ENCODE measurements around the gene RAP1B. TPM values are rescaled to one million over a fixed set of nuclear protein-coding genes. Genes with fewer than 3 reads are reported as not detected.

Gene RAP1B
- total and polyA plus RNA-seq, 9 donors, result 81.8 to 195 (median 107) TPM

GRCh38 chr12:68667291-68667690 lies 56.6 kb downstream of the RAP1B start:
- no peak for DNase-seq
- Histone ChIP-seq H3K36me3 (no peaks in the 10 kb centered on the region), H3K9me3 (no peaks in the 10 kb centered on the region), H3K27me3 (no peaks in the 10 kb centered on the region), H3K4me3 (no peak overlapping the region), H3K27ac (no peak overlapping the region), H3K4me1 (ENCODE audit: insufficient read depth) (no peaks in the 10 kb centered on the region)
- intact Hi-C loops (cut with DNase I), result no loop called here
- TF ChIP-seq POLR2A (IDR thresholded peaks at IDR 0.05), result no peak
- no peak for TF ChIP-seq CTCF (IDR thresholded peaks at IDR 0.05)
- TF ChIP-seq EP300 (IDR thresholded peaks at IDR 0.05), result no peak
- 75 to 88% (median 82%) methylated on average over 1 of the region's 1 CpG for WGBS, 3 donors

GRCh38 chr12:68667896-68668295 lies 57.2 kb downstream of the RAP1B start:
- no peaks in the 10 kb centered on the region for H3K9me3 ChIP-seq
- no peaks in the 10 kb centered on the region for H3K27me3 ChIP-seq
- H3K36me3 ChIP-seq, result no peaks in the 10 kb centered on the region
- no peaks in the 10 kb centered on the region for H3K4me1 ChIP-seq (ENCODE audit: insufficient read depth)
- H3K27ac ChIP-seq, result no peak overlapping the region
- WGBS, 3 donors, result 32 to 52% (median 50%) methylated on average over 1 of the region's 1 CpG
- no peak for DNase-seq
- intact Hi-C loops (cut with DNase I), result no loop called here
- no peak overlapping the region for H3K4me3 ChIP-seq
- TF ChIP-seq POLR2A (IDR thresholded peaks at IDR 0.05), result no peak
- TF ChIP-seq CTCF (IDR thresholded peaks at IDR 0.05), result no peak
- TF ChIP-seq EP300 (IDR thresholded peaks at IDR 0.05), result no peak

- Histone ChIP-seq H3K4me1 (ENCODE audit: insufficient read depth) (no peaks in the 10 kb centered on the region), H3K27me3 (no peaks in the 10 kb centered on the region), H3K4me3 (no peak overlapping the region), H3K27ac (no peak overlapping the region), H3K9me3 (no peaks in the 10 kb centered on the region), H3K36me3 (no peaks in the 10 kb centered on the region)
- no peak for DNase-seq
- WGBS, 3 donors, result 68 to 78% (median 77%) methylated on average over 4 of the region's 4 CpGs
- no peak for TF ChIP-seq POLR2A (IDR thresholded peaks at IDR 0.05)
- no peak for TF ChIP-seq CTCF (IDR thresholded peaks at IDR 0.05)
- TF ChIP-seq EP300 (IDR thresholded peaks at IDR 0.05), result no peak
- intact Hi-C loops (cut with DNase I), result no loop called here
Measured at GRCh38 chr12:68671179-68671578, 60.5 kb downstream of the RAP1B start.

GRCh38 chr12:68673788-68674187 lies 63.1 kb downstream of the RAP1B start:
- 85 to 90% (median 85%) methylated on average over 4 of the region's 4 CpGs for WGBS, 3 donors
- Histone ChIP-seq H3K4me3 (no peak overlapping the region), H3K4me1 (ENCODE audit: insufficient read depth) (no peaks in the 10 kb centered on the region), H3K36me3 (no peaks in the 10 kb centered on the region), H3K27me3 (no peaks in the 10 kb centered on the region), H3K27ac (no peak overlapping the region), H3K9me3 (no peaks in the 10 kb centered on the region)
- TF ChIP-seq EP300 (IDR thresholded peaks at IDR 0.05), result no peak
- TF ChIP-seq CTCF (IDR thresholded peaks at IDR 0.05), result no peak
- intact Hi-C loops (cut with DNase I), result no loop called here
- no peak for DNase-seq

- no peaks in the 10 kb centered on the region for H3K36me3 ChIP-seq
- no peak for TF ChIP-seq CTCF (IDR thresholded peaks at IDR 0.05)
- no peak for TF ChIP-seq EP300 (IDR thresholded peaks at IDR 0.05)
- no peak for TF ChIP-seq POLR2A (IDR thresholded peaks at IDR 0.05)
- no peak overlapping the region for H3K4me3 ChIP-seq
- DNase-seq, result no peak
- no peaks in the 10 kb centered on the region for H3K27me3 ChIP-seq
- no peaks in the 10 kb centered on the region for H3K4me1 ChIP-seq (ENCODE audit: insufficient read depth)
- intact Hi-C loops (cut with DNase I), result no loop called here
- no peaks in the 10 kb centered on the region for H3K9me3 ChIP-seq
- H3K27ac ChIP-seq, result no peak overlapping the region
Measured at GRCh38 chr12:68674376-68674775, 63.7 kb downstream of the RAP1B start.

Measured in ovary (tissue), 9 donors.